IMR-90 (cell line): ENCODE data around the gene TM2D3. TPM values are rescaled to one million over a fixed set of nuclear protein-coding genes. Genes with fewer than 3 reads are reported as not detected.

Experiments
- ATAC-seq: fragments of 200-7000 bp; cut with Tn5 transposase; 2 replicates; pipeline ENCODE4 v1.9.1; 2020; ENCODE audit warnings: low read depth, mild to moderate bottlenecking, moderate library complexity
- BruUV-seq: library from RNA; stranded (reverse); fragments of 400-500 nt; replicated peaks from 2 replicates; lab custom pipeline; 2021; lab: Mats Ljungman, UMichigan
- CTCF ChIA-PET: fragments of 300-600 bp; formaldehyde crosslinking; extraction: SDS; loops from one replicate; lab custom pipeline; 2021; ENCODE audit warnings: antibody characterized with exemption; lab: Yijun Ruan, JAX
- POLR2A ChIA-PET: fragments of 300-600 bp; sonication (Branson Sonifier 250); formaldehyde crosslinking; loops from one replicate; lab custom pipeline; 2022; ENCODE audit warnings: antibody characterized with exemption; ENCODE audit not compliant: unreplicated experiment; lab: Charles Lee
- DNase-seq: peaks from one replicate; pipeline ENCODE4 v3.0.0; 2013
- H2AFZ ChIP-seq: replicated peaks from 2 replicates; pipeline ENCODE3; 2013; ENCODE audit warnings: low read length, mild to moderate bottlenecking; ENCODE audit not compliant: poor library complexity
- H2AK5ac ChIP-seq: 2 replicates; pipeline ENCODE4 v1.6.1; 2013; ENCODE audit warnings: low read depth, low read length, inconsistent platforms
- H2AK9ac ChIP-seq: replicated peaks from 2 replicates; pipeline ENCODE3; 2013; ENCODE audit warnings: mild to moderate bottlenecking, low read depth, low read length, moderate library complexity; ENCODE audit not compliant: poor library complexity
- H2BK120ac ChIP-seq: 2 replicates; pipeline ENCODE4 v1.6.1; 2013; ENCODE audit warnings: low read depth, low read length, inconsistent platforms
- H2BK15ac ChIP-seq: 3 replicates; pipeline ENCODE4 v1.6.1; 2013; ENCODE audit warnings: low read depth, low read length, inconsistent platforms
- H2BK20ac ChIP-seq: 2 replicates; pipeline ENCODE4 v1.6.1; 2013; ENCODE audit warnings: low read depth, mild to moderate bottlenecking, inconsistent platforms, low read length, moderate library complexity
- H2BK5ac ChIP-seq: 2 replicates; pipeline ENCODE4 v1.6.1; 2013; ENCODE audit warnings: mild to moderate bottlenecking, low read depth, low read length, inconsistent platforms; ENCODE audit not compliant: poor library complexity, severe bottlenecking
- H3K14ac ChIP-seq: replicated peaks from 2 replicates; pipeline ENCODE4 v1.6.1; 2013; ENCODE audit warnings: low read depth, low read length, inconsistent platforms
- H3K18ac ChIP-seq: 2 replicates; pipeline ENCODE4 v1.6.1; 2013; ENCODE audit warnings: low read depth, low read length, control low read depth
- H3K23ac ChIP-seq: 2 replicates; pipeline ENCODE4 v1.6.1; 2013; ENCODE audit warnings: low read depth, low read length, inconsistent platforms
- H3K27ac ChIP-seq: 2 replicates; pipeline ENCODE4 v1.5.1; 2013; ENCODE audit warnings: mild to moderate bottlenecking, control low read depth, low read length; ENCODE audit not compliant: insufficient read depth
- H3K27me3 ChIP-seq: 2 replicates; pipeline ENCODE4 v1.6.1; 2013; ENCODE audit warnings: low read length; ENCODE audit not compliant: control insufficient read depth, insufficient read depth
- H3K36me3 ChIP-seq: 2 replicates; pipeline ENCODE4 v1.6.1; 2013; ENCODE audit warnings: low read length, mixed read lengths; ENCODE audit not compliant: control insufficient read depth, insufficient read depth
- H3K4ac ChIP-seq: 2 replicates; pipeline ENCODE4 v1.6.1; 2013; ENCODE audit warnings: low read depth, low read length, inconsistent platforms
- H3K4me1 ChIP-seq: 2 replicates; pipeline ENCODE4 v1.6.1; 2013; ENCODE audit warnings: low read length, mixed read lengths; ENCODE audit not compliant: control insufficient read depth, insufficient read depth
- H3K4me2 ChIP-seq: 2 replicates; pipeline ENCODE4 v1.6.1; 2013; ENCODE audit warnings: low read depth, mild to moderate bottlenecking, control low read depth, low read length, moderate library complexity
- H3K4me3 ChIP-seq: 2 replicates; pipeline ENCODE4 v1.5.1; 2013; ENCODE audit warnings: low read depth, mild to moderate bottlenecking, control low read depth, low read length, moderate library complexity; ENCODE audit not compliant: insufficient read depth
- H3K56ac ChIP-seq: 2 replicates; pipeline ENCODE4 v1.6.1; 2013; ENCODE audit warnings: low read length, inconsistent platforms; ENCODE audit not compliant: insufficient read depth; ENCODE audit errors: extremely low read depth
- H3K79me1 ChIP-seq, 2 experiments: 2 replicates each; pipeline ENCODE4 v1.6.1; 2013; ENCODE audit warnings: low read length in 2 of 2, inconsistent platforms in 1 of 2, low read depth in 1 of 2
- H3K9ac ChIP-seq: 2 replicates; pipeline ENCODE4 v1.6.1; 2013; ENCODE audit warnings: low read depth, low read length, control low read depth
- H3K9me1 ChIP-seq: 2 replicates; pipeline ENCODE4 v1.6.1; 2013; ENCODE audit warnings: low read length, inconsistent platforms; ENCODE audit not compliant: insufficient read depth
- H3K9me3 ChIP-seq: 2 replicates; pipeline ENCODE4 v1.6.1; 2013; ENCODE audit warnings: low read length; ENCODE audit not compliant: control insufficient read depth, insufficient read depth
- H4K20me1 ChIP-seq: 2 replicates; pipeline ENCODE4 v1.6.1; 2013; ENCODE audit warnings: low read length, inconsistent platforms; ENCODE audit not compliant: insufficient read depth
- H4K5ac ChIP-seq: 2 replicates; pipeline ENCODE4 v1.6.1; 2013; ENCODE audit warnings: mild to moderate bottlenecking, low read depth, low read length, control low read depth
- H4K8ac ChIP-seq, 2 experiments: 2 replicates each; pipeline ENCODE4 v1.6.1; 2013; ENCODE audit warnings: low read depth in 2 of 2, low read length in 2 of 2, control low read depth in 1 of 2, inconsistent platforms in 1 of 2
- H4K91ac ChIP-seq: 2 replicates; pipeline ENCODE4 v1.6.1; 2013; ENCODE audit warnings: low read depth, low read length, inconsistent platforms; ENCODE audit not compliant: insufficient read depth
- CEBPB ChIP-seq: IDR thresholded peaks from 2 replicates; pipeline ENCODE4 v1.6.1; 2012; ENCODE audit warnings: low read depth, low read length, improper control_type of control experiment
- ELK1 ChIP-seq: fragments of 150-350 bp; IDR thresholded peaks from 2 replicates; pipeline ENCODE4 v1.6.1; 2016; ENCODE audit warnings: low read depth, mild to moderate bottlenecking, low read length, moderate library complexity, borderline replicate concordance
- FOS ChIP-seq: fragments of 150-350 bp; IDR thresholded peaks from 2 replicates; pipeline ENCODE4 v1.6.1; 2016; ENCODE audit warnings: low read depth, low read length
- MAFK ChIP-seq: IDR thresholded peaks from 2 replicates; pipeline ENCODE4 v1.6.1; 2012; ENCODE audit warnings: low read depth, low read length, improper control_type of control experiment
- MAZ ChIP-seq: IDR thresholded peaks from 2 replicates; pipeline ENCODE4 v1.6.1; 2012; ENCODE audit warnings: low read depth, mild to moderate bottlenecking, low read length, improper control_type of control experiment, moderate library complexity, borderline replicate concordance
- MXI1 ChIP-seq: IDR thresholded peaks from 2 replicates; pipeline ENCODE4 v1.6.1; 2012; ENCODE audit warnings: low read depth, mild to moderate bottlenecking, low read length, moderate library complexity, borderline replicate concordance
- NFE2L2 ChIP-seq: fragments of 150-350 bp; IDR thresholded peaks from 2 replicates; pipeline ENCODE4 v1.6.1; 2016; ENCODE audit warnings: low read depth, mild to moderate bottlenecking, low read length
- RAD21 ChIP-seq: IDR thresholded peaks from 2 replicates; pipeline ENCODE4 v1.6.1; 2012; ENCODE audit warnings: low read length, improper control_type of control experiment
- RCOR1 ChIP-seq: IDR thresholded peaks from 2 replicates; pipeline ENCODE4 v1.6.1; 2012; ENCODE audit warnings: mild to moderate bottlenecking, low read length, improper control_type of control experiment; ENCODE audit not compliant: insufficient replicate concordance
- SMC3 ChIP-seq: fragments of 150-350 bp; IDR thresholded peaks from 2 replicates; pipeline ENCODE4 v1.6.1; 2016; ENCODE audit warnings: low read depth, mild to moderate bottlenecking, antibody characterized with exemption, low read length, moderate library complexity
- WGBS, 2 experiments: methylation state at CpG; one replicate each; pipeline versions ENCODE4 v1.1.5 to v1.1.7; 2013; ENCODE audit warnings: missing lambda C conversion rate in 2 of 2; ENCODE audit not compliant: insufficient read length in 1 of 2; ENCODE audit errors: extremely low coverage in 2 of 2; 5-methylcytosine and 5-hydroxymethylcytosine counted together
- dilution Hi-C: fragments of 300-500 bp; cut with HindIII; formaldehyde crosslinking; loops from one replicate; pipeline ENCODE4 v1.14.3; 2018; ENCODE audit warnings: low sequenced_read_pairs; ENCODE audit not compliant: unreplicated experiment
- in situ Hi-C: fragments of 300-500 bp; cut with MboI; formaldehyde crosslinking; loops from 3 replicates; pipeline ENCODE4 v1.14.3; 2019; ENCODE audit warnings: low sequenced_read_pairs, inconsistent platforms, mixed read lengths
- intact Hi-C: fragments of 100-400 bp; cut with micrococcal nuclease; formaldehyde crosslinking; loops from 2 replicates; pipeline ENCODE4 v1.10.0; 2022
- polyA plus RNA-seq, 3 experiments: library from polyadenylated mRNA; depleted of rRNA; stranded (reverse); fragments of >200 nt; gene quantifications; 2 replicates each; pipeline ENCODE4 v1.2.3, GENCODE V29; 2012; ENCODE audit warnings: low replicate concordance in 1 of 3
- total RNA-seq: library from RNA; depleted of rRNA; stranded (reverse); fragments of >200 nt; gene quantifications from 2 replicates; pipeline ENCODE4 v1.2.3, GENCODE V29; 2012

The TM2D3 gene
- total and polyA plus RNA-seq, 2 of the 4 experiments (the other 2 are of a cell fraction), result 27.4 to 34.5 TPM

DNA sequence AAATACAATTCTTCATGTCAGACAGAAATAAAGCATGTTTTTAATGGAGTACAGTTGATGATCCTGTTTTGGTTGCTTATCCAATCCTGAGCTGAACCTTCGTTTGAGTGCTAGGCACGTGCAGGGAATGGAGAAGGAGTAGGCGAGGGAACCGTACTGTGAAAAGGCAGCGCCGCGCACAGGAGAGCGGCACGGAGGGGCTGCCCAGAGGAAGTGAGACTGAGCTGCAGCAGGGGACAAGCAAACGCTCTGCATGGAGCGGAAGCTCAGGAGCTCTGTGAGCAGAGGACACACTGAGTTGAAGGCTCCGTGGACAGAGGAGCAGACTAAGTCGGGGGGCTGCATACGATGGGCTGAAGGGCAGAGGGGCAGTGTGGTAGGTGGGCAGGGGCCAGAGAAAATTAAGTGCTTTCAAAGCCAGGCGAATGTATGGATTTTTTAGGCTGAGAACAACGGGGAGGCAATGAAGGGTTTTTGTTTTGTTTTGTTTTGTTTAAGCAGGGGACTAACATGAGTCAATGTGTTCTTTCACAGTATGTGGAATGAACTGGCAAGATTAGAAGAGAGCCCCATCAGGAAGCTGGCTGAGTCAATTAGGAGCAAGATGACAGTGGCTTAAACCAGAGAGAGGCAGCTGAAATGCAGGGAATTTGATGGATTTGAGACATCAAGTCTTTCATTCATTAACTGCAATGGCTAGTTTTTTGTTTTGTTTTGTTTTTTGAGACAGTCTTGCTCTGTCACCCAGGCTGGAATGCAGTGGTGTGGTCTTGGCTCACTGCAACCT is 23.8 kb upstream of the TM2D3 start:
- peak overlapping the region; percentile 82 for H2AK9ac ChIP-seq
- peaks cover 20% of the 10 kb centered on the region for H3K9me1 ChIP-seq
- H3K14ac ChIP-seq, result peak overlapping the region; percentile 83
- H4K20me1 ChIP-seq, result peaks cover 2% of the 10 kb centered on the region
- H3K4me1 ChIP-seq, result peaks cover 13% of the 10 kb centered on the region
- H2BK120ac ChIP-seq, result peak overlapping the region; percentile 89
- ATAC-seq (peak; percentile 66), DNase-seq (peak; percentile 89)
- no TSS peak for BruUV-seq
- H2BK5ac ChIP-seq, result peak overlapping the region; percentile 97
- peak overlapping the region; percentile 67 for H3K18ac ChIP-seq
- H3K56ac ChIP-seq, result peak overlapping the region; percentile 26; the same call in 1 of the 2 replicates
- TF ChIP-seq MAZ (no peak), SMC3 (no peak), MAFK (no peak), RAD21 (no peak), FOS (peak; percentile 48; the same call in 1 of the 2 replicates), MXI1 (no peak), ELK1 (no peak), CEBPB (peak; percentile 42; the same call in 1 of the 2 replicates), RCOR1 (no peak), NFE2L2 (no peak)
- peak overlapping the region; percentile 41 to 61; a peak in 2 of 4 replicates for H4K8ac ChIP-seq
- peak overlapping the region; percentile 83 for H3K4me2 ChIP-seq
- no peaks in the 10 kb centered on the region for H3K27me3 ChIP-seq
- H3K4ac ChIP-seq, result peak overlapping the region; percentile 95
- 64% methylated on average over 10 of the region's 16 CpGs; no CpG with 5 or more reads in 1 of the 2 experiments for WGBS, 2 experiments
- H3K27ac ChIP-seq, result peak overlapping the region; percentile 88
- H3K9ac ChIP-seq, result peak overlapping the region; percentile 43; the same call in 1 of the 2 replicates
- H2BK20ac ChIP-seq, result peak overlapping the region; percentile 90
- peak overlapping the region; percentile 62 for H4K5ac ChIP-seq
- dilution Hi-C loops (no loop called here), intact Hi-C loops (loop anchor here (5.0 kb wide), 1 partner anchor 46 kb away; the partner anchor contains the start of gene TARS3), in situ Hi-C loops (no loop called here)
- H2AK5ac ChIP-seq, result peak overlapping the region; percentile 85
- peaks cover 23% of the 10 kb centered on the region for H3K36me3 ChIP-seq
- H2BK15ac ChIP-seq, result peak overlapping the region; percentile 94; the same call in 2 of the 3 replicates
- peak overlapping the region; percentile 62; the same call in 1 of the 2 replicates for H3K23ac ChIP-seq
- H3K9me3 ChIP-seq, result no peaks in the 10 kb centered on the region
- H3K79me1 ChIP-seq, result peaks cover 0 to 23% of the 10 kb centered on the region in 2 experiments; a peak in 3 of 4 replicates
- peak overlapping the region; percentile 73 for H2AFZ ChIP-seq
- peak overlapping the region; percentile 90 for H4K91ac ChIP-seq
- POLR2A ChIA-PET, result no interaction called here
- CTCF ChIA-PET, result no interaction called here
- no peak overlapping the region for H3K4me3 ChIP-seq
